HFF-Myc (cell line): ENCODE measurements around the gene PLVAP.

Experiments used
- DNase-seq: peaks from one replicate; pipeline ENCODE4 v3.0.0-alpha.2; 2011; ENCODE audit warnings: low read depth; ENCODE audit errors: extremely low read depth
- H3K4me3 ChIP-seq: replicated peaks from 2 replicates; pipeline ENCODE4 v1.5.1; 2011; ENCODE audit warnings: low read depth, mild to moderate bottlenecking, control low read depth, low read length
- CTCF ChIP-seq: IDR thresholded peaks from 2 replicates; pipeline ENCODE4 v1.5.1; 2012; ENCODE audit warnings: mild to moderate bottlenecking, low read depth, low read length, control low read depth; ENCODE audit errors: missing control alignments

Gene PLVAP

GRCh38 chr19:17332677-17333581 lies 44.2 kb downstream of the PLVAP start:
- no peak for TF ChIP-seq CTCF
- peak; percentile 20 for DNase-seq

GRCh38 chr19:17332360-17332676 lies 44.8 kb downstream of the PLVAP start:
- DNase-seq = no peak
- no peak for TF ChIP-seq CTCF
- no peak overlapping the region for H3K4me3 ChIP-seq

More at GRCh38 chr19:17332677-17333581, 44.2 kb downstream of the PLVAP start:
- H3K4me3 ChIP-seq = no peak overlapping the region

GRCh38 chr19:17331045-17331558 lies 46.0 kb downstream of the PLVAP start:
- H3K4me3 ChIP-seq = no peak overlapping the region
- DNase-seq = no peak
- no peak for TF ChIP-seq CTCF

- DNase-seq = no peak
- no peak overlapping the region for H3K4me3 ChIP-seq
- TF ChIP-seq CTCF = no peak
Measured at GRCh38 chr19:17330262-17331044, 46.7 kb downstream of the PLVAP start.

GRCh38 chr19:17329366-17330261 lies 47.5 kb downstream of the PLVAP start:
- TF ChIP-seq CTCF = no peak
- H3K4me3 ChIP-seq = no peak overlapping the region
- DNase-seq = no peak
